GM18526 (cell line): ENCODE measurements around the gene PTPRD.

Experiments
- POLR2A ChIP-seq: IDR thresholded peaks from 3 replicates; pipeline ENCODE4 v1.6.1; 2011; ENCODE audit not compliant: insufficient read length; ENCODE audit errors: extremely low read depth

PTPRD gene

GRCh38 chr9:10172476-10172875, 440.3 kb downstream of the PTPRD start:
- TF ChIP-seq POLR2A: no peak

GRCh38 chr9:10168241-10168640, 444.6 kb downstream of the PTPRD start:
- TF ChIP-seq POLR2A: no peak

DNA sequence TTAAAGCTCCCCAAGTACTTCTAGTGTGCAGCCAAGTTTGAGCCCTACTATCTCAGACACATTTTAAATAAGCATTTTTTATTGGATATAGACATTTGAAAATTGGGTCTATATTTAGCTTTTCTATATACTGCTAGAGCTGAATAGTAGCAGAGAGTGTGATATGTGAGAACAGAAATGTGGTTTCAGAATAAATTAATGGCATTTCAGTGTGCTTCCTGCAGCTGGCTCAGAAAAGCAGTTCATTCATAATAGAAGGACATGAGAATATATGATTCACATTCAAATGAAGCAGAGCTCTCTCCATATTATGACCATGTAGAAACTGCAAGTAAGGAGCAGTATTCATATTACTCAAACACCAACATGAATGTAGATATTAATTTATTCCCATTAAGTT, 464.0 kb downstream of the PTPRD start:
- no peak for TF ChIP-seq POLR2A

DNA sequence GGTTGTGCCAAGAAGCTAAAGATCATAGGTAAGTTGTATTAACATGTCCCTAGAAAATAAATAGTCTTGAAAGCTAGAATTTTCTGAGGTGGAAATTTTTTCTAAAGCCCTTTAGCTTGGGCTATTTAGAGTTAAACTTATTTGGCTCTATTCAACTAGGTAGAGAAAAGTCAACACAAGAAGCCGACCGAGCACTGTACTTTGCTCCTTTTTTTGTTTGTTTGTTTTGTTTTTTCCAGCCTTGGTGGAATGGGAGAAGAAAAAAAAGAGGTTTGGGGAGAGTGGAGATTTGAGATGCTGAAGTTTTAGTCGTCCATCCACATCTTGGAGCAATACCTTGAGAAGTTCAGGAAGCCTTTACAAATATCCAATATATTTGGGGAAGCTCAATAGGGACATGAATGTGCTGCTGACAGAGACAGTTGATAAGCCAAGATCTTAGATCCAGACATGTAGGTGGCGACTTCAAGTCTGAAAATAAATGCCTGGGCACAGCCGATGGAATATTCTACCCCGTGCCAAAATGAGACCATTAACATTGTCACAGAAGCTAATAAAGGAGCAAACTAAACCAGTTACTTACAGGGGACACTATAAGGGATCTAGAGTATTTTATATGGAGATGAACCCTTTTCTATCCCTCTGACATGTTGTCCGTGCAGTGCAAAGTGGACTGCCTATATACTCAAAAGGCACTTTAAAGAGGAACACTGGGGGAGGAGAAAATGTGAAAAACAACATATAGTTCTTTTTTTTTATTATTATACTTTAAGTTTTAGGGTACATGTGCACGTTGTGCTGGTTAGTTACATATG, 466.1 kb downstream of the PTPRD start:
- TF ChIP-seq POLR2A: no peak

DNA sequence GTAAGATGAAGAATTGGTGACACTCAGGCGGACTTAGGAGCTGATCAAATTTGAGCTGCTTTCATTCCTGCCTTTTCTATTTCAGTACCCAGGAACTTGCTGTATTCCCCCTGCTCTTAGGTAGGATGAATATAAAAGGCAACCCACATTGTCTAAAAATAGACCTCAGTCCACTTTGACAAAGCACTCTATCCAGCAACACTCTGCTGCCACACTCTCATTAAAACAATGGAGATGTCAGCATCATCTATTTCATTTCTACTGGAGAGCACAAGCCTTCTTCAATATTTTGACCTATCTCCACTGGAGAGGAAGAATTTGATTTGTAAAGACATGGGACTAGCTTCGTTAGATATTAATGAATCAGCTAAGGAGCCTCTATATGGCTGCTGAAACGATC, 468.4 kb downstream of the PTPRD start:
- no peak for TF ChIP-seq POLR2A

DNA sequence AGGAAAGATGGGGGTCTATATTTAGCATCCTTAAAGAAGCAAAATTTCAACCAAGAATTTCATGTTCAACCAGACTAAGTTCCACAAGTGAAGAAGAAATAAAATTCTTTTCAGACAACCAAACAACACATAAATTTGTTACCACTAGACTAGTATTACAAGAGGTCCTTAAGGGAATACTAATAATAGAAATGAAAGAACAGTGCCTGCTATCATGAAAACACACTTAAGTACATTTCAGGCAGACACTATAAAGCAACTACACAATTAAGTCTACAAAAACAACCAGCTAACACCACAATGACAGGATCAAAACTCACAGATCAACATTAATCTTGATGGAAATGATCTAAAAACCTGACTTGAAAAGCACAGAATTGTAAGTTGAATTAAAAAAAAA, 477.2 kb downstream of the PTPRD start:
- TF ChIP-seq POLR2A: no peak

GRCh38 chr9:10134266-10134665, 478.5 kb downstream of the PTPRD start:
- no peak for TF ChIP-seq POLR2A

- TF ChIP-seq POLR2A: no peak
These were observed 482.6 kb downstream of the PTPRD start for GRCh38 chr9:10130061-10130675.

GRCh38 chr9:10127867-10128266, 484.9 kb downstream of the PTPRD start:
- TF ChIP-seq POLR2A: no peak

DNA sequence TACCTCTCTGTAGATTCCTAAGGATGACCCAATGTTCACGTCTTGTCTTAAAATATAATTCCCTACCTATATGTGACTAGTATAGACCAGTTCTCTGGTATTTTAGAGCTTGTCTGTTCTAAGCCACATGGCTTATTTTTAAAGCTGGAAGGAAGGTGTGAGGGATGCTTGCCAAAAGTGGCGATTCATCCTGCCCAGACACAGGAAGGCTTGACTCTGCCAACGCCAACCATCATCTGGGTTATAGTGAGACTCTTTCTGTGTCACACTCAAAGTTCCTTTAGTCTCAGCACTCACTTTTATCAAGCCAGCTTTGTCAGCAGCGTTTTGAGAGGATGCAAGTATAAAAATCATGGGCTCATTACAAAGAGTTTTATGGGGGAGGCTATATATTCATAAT, 500.0 kb downstream of the PTPRD start:
- no peak for TF ChIP-seq POLR2A

GRCh38 chr9:10112070-10112469, 500.7 kb downstream of the PTPRD start:
- no peak for TF ChIP-seq POLR2A

- no peak for TF ChIP-seq POLR2A
These were observed 504.0 kb downstream of the PTPRD start for GRCh38 chr9:10108815-10109214.

GRCh38 chr9:10104774-10105173, 508.0 kb downstream of the PTPRD start:
- no peak for TF ChIP-seq POLR2A

DNA sequence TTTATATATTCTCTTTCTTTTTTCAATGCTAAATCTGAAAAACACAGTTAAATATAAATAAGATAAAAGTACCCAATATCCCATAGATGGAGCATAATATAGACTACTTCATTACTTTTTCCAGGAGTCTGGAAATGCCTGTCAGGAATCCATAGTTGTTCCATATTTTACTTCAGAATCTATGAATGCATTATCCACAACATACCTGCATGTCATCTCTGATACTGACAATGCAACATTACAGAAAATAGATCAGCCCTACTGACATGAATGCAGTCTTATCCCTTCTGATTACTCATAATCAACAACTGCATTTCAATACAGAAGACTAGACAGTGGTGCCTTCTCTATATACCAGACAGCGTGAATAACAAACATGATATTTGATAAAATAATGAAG, 517.6 kb downstream of the PTPRD start:
- TF ChIP-seq POLR2A: no peak

GRCh38 chr9:10094563-10094962, 518.2 kb downstream of the PTPRD start:
- TF ChIP-seq POLR2A: no peak

- no peak for TF ChIP-seq POLR2A
These were observed 532.8 kb downstream of the PTPRD start for GRCh38 chr9:10080012-10080411.
